ENCODE data around the gene MAGI1.
"Not testable (repeated sequence)": the region's sequence is repeated elsewhere in the genome, so short reads cannot be mapped to it uniquely, and the experiment has no call there.

Gene MAGI1

DNA sequence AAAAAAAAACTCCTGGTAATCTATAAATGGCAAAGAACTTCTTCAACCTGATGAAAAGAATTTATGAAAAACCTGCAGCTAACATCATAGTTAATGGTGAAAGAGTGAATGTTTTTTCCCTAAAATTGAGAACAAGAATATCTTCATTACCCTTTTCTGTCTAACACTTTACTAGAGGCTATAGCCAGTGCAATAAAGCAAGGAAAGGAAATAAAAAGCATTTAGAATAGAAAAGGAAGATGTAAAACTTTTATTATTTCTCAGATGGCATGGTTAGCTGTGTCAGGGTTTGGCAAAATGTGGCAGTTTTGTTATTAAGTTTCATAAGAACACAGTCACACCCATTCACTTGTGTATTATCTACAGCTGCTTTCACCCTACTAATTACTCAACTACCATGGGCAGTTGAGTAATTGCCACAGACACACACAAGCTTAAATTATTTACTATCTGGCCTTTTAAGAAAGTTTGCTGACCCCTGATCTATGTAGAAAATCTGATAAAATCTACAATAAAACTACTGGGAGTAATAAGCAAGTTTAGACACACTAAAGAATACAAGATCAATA, 465.1 kb downstream of the MAGI1 start:
- DNase-seq (ENCODE audit: low read depth in 1 of 2, low spot score in 1 of 2): no peak

DNA sequence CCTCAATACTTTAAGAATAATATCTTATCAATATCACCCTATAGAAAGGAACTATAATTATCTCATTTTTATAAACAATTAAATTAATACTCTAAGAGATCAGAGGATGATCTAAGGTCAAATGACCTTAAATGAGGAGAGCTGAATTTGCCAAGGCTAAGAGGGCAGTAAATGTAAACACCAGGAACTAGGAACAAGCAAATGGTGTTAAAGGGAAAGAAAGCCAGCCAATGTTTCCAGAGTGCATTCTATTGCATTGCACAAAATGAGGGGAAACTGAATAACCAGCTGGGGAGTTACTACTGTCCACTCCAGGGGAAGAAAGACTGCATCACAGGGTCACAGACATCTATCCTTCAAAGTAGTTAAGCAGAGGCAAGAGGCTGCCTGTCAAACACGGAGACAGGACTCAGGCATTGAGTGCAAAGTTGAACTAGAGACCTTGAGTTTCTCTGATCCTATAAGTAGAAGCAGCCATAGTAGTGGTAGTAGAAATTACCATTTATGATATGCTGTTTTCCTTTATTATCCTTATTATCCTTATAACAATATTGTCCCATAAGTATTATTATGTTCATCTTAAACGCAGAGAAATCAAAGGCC, 466.4 kb downstream of the MAGI1 start:
- DNase-seq (ENCODE audit: low read depth in 1 of 2, low spot score in 1 of 2): no peak

GRCh38 chr3:65569845-65570405, 468.8 kb downstream of the MAGI1 start:
- no peak for DNase-seq (ENCODE audit: low read depth in 1 of 2, low spot score in 1 of 2)

GRCh38 chr3:65569129-65569528, 469.6 kb downstream of the MAGI1 start:
- DNase-seq (ENCODE audit: low read depth in 1 of 2, low spot score in 1 of 2): no peak

- DNase-seq (ENCODE audit: low read depth in 1 of 2, low spot score in 1 of 2): no peak
These were observed 470.2 kb downstream of the MAGI1 start for GRCh38 chr3:65568497-65568896.

DNA sequence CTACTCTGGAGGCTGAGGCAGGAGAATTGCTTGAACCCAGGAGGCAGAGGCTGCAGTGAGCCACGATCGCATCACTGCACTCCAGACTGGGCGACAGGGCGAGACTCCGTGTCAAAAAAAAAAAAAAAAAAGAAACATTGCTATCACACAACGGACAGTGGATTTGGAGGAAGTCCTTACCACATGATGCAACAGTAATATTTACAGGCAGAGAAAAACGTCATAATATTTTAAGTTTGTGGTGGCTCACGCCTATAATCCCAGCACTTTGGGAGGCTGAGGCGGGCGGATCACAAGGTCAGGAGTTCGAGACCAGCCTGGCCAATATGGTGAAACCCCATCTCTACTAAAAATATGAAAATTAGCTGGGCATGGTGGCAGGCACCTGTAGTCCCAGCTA, 473.0 kb downstream of the MAGI1 start:
- not testable (repeated sequence) for DNase-seq (ENCODE audit: low read depth in 1 of 2, low spot score in 1 of 2)

DNA sequence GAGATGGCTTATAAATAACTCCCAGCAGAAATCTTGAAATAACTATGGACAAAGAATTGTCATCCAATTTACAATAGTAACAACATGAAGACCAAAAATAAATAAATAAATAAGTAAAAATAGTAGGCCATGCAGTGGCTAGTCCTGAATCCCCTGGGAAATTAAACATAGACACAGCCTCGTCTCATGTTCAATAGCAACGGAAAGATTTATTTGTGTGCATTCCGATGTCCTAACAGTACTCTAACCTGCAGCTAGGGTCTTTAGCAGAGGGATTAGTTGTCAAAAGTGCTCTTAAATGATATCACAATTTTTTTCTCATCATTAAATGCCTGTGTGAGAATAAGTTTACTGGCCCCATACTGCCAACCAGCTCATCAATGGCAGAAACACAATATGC, 474.2 kb downstream of the MAGI1 start:
- DNase-seq (ENCODE audit: low read depth in 1 of 2, low spot score in 1 of 2): no peak

DNA sequence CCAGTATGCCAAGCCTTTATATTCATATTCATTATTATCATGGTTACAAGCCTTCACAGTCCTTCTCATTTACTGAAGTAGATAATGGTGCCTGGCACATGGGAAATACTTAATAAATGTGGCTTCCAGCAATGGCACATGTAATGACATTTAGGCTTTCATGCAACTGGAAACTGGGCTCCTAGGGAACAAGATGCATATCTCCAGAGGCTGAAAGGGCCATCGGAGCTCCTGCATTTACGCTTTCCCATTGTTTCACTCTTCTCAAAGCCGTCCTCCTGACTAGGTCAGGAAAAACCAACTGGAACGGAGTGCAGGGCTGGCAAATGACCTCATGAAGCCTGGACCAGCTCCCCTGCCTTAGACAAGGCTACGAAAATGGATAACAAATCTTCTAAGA, 474.9 kb downstream of the MAGI1 start:
- DNase-seq (ENCODE audit: low read depth in 1 of 2, low spot score in 1 of 2): no peak

GRCh38 chr3:65562447-65562846, 476.3 kb downstream of the MAGI1 start:
- DNase-seq (ENCODE audit: low read depth in 1 of 2, low spot score in 1 of 2): no peak

- no peak for DNase-seq (ENCODE audit: low read depth in 1 of 2, low spot score in 1 of 2)
These were observed 477.1 kb downstream of the MAGI1 start for GRCh38 chr3:65561617-65562016.

GRCh38 chr3:65560901-65561300, 477.8 kb downstream of the MAGI1 start:
- DNase-seq (ENCODE audit: low read depth in 1 of 2, low spot score in 1 of 2): no peak

DNA sequence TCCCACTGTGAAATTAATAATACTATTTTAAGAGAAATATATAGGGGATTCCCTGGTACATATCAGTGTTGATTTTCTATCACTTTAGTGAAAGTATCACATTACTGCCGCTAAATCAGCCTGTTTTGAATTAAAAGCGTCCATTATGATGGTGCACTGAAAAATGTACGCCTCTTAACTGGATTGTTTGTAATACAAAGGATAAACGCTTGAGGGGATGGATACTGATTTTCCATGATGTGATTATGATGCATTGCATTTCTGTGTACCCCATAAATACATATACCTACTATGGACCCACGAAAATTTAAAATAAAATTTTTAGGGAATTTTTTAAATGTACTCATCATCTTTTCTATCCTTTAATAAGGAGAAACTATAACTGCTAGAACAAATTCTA, 478.6 kb downstream of the MAGI1 start:
- no peak for DNase-seq (ENCODE audit: low read depth in 1 of 2, low spot score in 1 of 2)

DNA sequence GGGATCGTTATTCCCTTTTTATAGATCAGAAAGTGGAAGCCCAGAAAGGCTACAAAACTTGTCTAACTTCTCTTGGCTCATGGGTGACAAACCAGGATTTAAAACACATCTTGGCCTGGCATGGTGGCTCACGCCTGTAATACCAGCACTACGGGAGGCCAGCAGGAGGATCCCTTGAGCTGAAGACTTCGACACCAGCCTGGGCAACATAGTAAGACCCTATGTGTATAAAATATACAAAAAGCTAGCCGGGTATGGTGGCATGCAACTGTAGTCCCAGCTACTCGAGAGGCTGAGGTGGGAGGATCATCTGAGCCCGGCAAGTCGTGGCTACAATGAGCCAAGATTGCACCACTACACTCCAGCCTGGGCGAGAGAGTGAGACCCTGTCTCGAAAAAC, 479.1 kb downstream of the MAGI1 start:
- no peak for DNase-seq (ENCODE audit: low read depth in 1 of 2, low spot score in 1 of 2)

- DNase-seq (ENCODE audit: low read depth in 1 of 2, low spot score in 1 of 2): no peak
These were observed 479.9 kb downstream of the MAGI1 start for GRCh38 chr3:65558826-65559225.

DNA sequence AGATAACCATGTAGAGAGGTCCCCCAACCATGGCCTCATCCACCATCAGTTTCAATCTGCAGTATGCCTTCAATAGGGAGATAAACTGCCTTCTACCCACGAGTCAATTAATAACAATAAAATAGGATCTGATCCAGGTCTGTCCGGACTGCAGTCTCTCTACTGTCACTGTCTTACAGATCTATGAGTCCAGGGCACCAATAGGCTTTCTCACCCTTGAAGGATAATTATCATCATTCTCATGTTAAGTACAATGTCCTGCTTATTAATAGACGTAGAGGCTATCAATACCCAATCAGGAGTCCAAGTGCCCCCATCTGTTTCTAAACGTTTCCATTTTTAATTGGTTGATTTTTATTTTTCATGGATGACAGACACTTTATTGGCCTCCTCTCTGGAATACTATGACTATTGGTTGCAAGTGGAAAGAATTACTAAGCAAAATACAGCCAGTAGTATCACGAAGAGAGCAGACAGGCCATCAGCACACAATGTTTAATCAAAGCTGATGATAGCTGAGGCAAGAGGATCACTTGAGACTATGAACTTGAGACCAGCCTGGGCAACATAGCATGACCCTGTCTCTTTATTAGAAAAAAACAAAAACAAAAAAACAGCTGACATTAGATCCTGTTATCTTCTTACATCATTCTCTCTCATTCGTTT, 480.7 kb downstream of the MAGI1 start:
- DNase-seq (ENCODE audit: low read depth in 1 of 2, low spot score in 1 of 2): no peak

GRCh38 chr3:65556934-65557577, 481.7 kb downstream of the MAGI1 start:
- no peak for DNase-seq (ENCODE audit: low read depth in 1 of 2, low spot score in 1 of 2)

GRCh38 chr3:65552434-65552833, 486.3 kb downstream of the MAGI1 start:
- DNase-seq (ENCODE audit: low read depth in 1 of 2, low spot score in 1 of 2): no peak

- no peak for DNase-seq (ENCODE audit: low read depth in 1 of 2, low spot score in 1 of 2)
These were observed 486.8 kb downstream of the MAGI1 start for GRCh38 chr3:65551945-65552344.

DNA sequence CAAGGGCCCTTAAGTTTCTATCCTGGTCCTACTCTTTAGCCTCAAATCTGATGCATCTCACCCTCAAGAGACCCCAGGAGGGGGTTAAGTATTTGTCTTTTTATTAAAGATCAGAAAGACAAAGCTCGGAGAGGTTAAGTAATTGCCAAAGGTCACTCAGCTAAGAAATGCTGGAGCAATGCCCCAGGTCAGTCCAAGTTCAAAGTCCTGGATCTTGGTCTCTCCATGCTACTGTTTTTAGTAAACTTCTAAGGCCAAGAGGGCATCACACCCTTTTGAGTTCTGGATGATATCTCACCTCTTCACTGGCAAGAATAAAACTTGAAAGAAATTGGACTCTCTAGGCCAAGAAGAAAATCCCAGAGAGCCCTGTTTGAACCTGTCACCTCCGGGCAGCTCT, 488.6 kb downstream of the MAGI1 start:
- no peak for DNase-seq (ENCODE audit: low read depth in 1 of 2, low spot score in 1 of 2)

DNA sequence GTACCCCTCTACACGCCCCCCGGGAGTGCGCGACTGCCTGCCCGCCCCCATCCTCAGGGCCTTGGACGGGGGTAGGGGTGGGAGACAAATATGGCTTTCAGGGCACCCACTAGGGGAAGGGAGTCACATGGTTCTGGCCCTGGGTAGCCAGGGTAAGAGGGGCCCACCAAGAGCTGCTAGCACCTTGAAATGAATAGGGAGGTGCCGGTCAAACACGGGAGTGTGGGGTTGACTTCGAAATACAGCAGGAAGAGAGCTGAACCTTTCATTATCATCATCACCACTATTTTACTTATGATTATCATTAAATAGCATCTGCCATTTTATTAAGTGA, 489.1 kb downstream of the MAGI1 start:
- DNase-seq (ENCODE audit: low read depth in 1 of 2, low spot score in 1 of 2): no peak

- no peak for DNase-seq (ENCODE audit: low read depth in 1 of 2, low spot score in 1 of 2)
These were observed 489.7 kb downstream of the MAGI1 start for GRCh38 chr3:65548848-65549625.
